Pancreas (tissue), 10 donors: ENCODE results near the gene LZTR1. TPM values are rescaled to one million over a fixed set of nuclear protein-coding genes. Genes with fewer than 3 reads are reported as not detected.
"Not testable (repeated sequence)": the region's sequence is repeated elsewhere in the genome, so short reads cannot be mapped to it uniquely, and the experiment has no call there.

Source experiments
- ATAC-seq, 4 donors: fragments of 200-7000 bp; cut with Tn5 transposase; one replicate each; pipeline versions ENCODE4 v1.8.0 to v1.9.1; 2020; ENCODE audit warnings: mild to moderate bottlenecking in 4 of 4, moderate library complexity in 4 of 4
- DNase-seq, 6 donors: peaks; one replicate each; pipeline ENCODE4 v3.0.0-alpha.2; 2020
- FAIRE-seq: peaks from 2 replicates; lab custom pipeline; 2012; peaks lifted over from hg19 to GRCh38; lab: Jason Lieb, UNC
- H3K27ac ChIP-seq, 4 donors: fragments of 200-600 bp; sonication (generic); 1 replicate in 3 of 4; 2 replicates in 1 of 4; pipeline versions ENCODE4 v1.5.0 to v1.8.0; 2020
- H3K27me3 ChIP-seq, 4 donors: fragments of 200-600 bp; one replicate each; pipeline ENCODE4 v1.8.0; 2021
- H3K36me3 ChIP-seq, 3 donors: fragments of 200-600 bp; sonication (generic) in 1 of 3; one replicate each; pipeline versions ENCODE4 v1.5.0 to v1.8.0; 2020 to 2021
- H3K4me1 ChIP-seq, 3 donors: fragments of 200-600 bp; one replicate each; pipeline ENCODE4 v1.8.0; 2021
- H3K4me3 ChIP-seq, 4 donors: fragments of 200-600 bp; sonication (generic) in 2 of 4; one replicate each; pipeline versions ENCODE4 v1.5.0 to v1.8.0; 2020 to 2021
- H3K9me3 ChIP-seq, 4 donors: fragments of 200-600 bp; one replicate each; pipeline ENCODE4 v1.8.0; 2021
- CTCF ChIP-seq, 4 donors: fragments of 200-600 bp; sonication (generic) in 3 of 4; IDR thresholded peaks; one replicate each; pipeline versions ENCODE4 v1.5.0 to v1.8.0; 2021; ENCODE audit warnings: antibody characterized with exemption in 4 of 4
- WGBS, 2 donors: extraction: QIAGEN DNeasy Blood & Tissue Kit; methylation state at CpG; one replicate each; pipeline ENCODE4 v1.1.7; 2013; 5-methylcytosine and 5-hydroxymethylcytosine counted together
- intact Hi-C, 3 donors: fragments of 100-400 bp; cut with DNase I; formaldehyde crosslinking; loops; one replicate each; pipeline versions ENCODE4 v1.11.1 to v1.14.2; 2022
- polyA plus RNA-seq, 2 donors: library from polyadenylated mRNA; stranded (reverse); fragments of 200-250 nt; gene quantifications; one replicate each; pipeline ENCODE4 v1.2.3, GENCODE V29; 2013
- total RNA-seq, 6 donors: library from RNA; stranded (reverse); fragmentation: NEBNext Ultra II Directional in 4 of 6; extraction: Animal tissue kit (Norgen Biotek cat#: 25700) in 4 of 6; gene quantifications; one replicate each; pipeline versions ENCODE4 v1.2.1 to v1.2.4, GENCODE V29; 2021 to 2023
- donor health status: healthy with polysubstance abuse.
- donor health status: DM: no; HTN: no; CAD: no; lungs with moderate emphysema.
- donor health status: DM: no; HTN: no; CAD: no.
- donor health status: control.
- donor health status: control.
- donor health status: Bipolar disorder and iron deficiency.
- donor health status: DM: yes; HTN: yes; CAD: no.
- donor health status: DM: no; HTN: no; CAD: no.
- donor health status: DM: no; HTN: no; CAD: no.
- donor health status: DM: yes; HTN: yes; CAD: no.

The LZTR1 gene
- total and polyA plus RNA-seq, 8 donors = 15.0 to 56.2 (median 22.5) TPM

- H3K36me3 ChIP-seq = no peaks in the 10 kb centered on the region
- H3K4me1 ChIP-seq = no peaks in the 10 kb centered on the region
- FAIRE-seq = no peak
- no peak for ATAC-seq
- no peak for TF ChIP-seq CTCF (IDR thresholded peaks at IDR 0.05)
- intact Hi-C loops = no loop called here
- no peaks in the 10 kb centered on the region for H3K27me3 ChIP-seq
- no peak for DNase-seq
- H3K9me3 ChIP-seq = no peaks in the 10 kb centered on the region
- no peak overlapping the region for H3K4me3 ChIP-seq
- no peak overlapping the region for H3K27ac ChIP-seq
- 73 to 81% methylated on average over 3 of the region's 3 CpGs for WGBS, 2 donors
These were observed 52.9 kb downstream of the LZTR1 start for GRCh38 chr22:21034989-21035388.

- no peak for FAIRE-seq
- intact Hi-C loops = no loop called here
- no peak for ATAC-seq
These were observed 56.3 kb downstream of the LZTR1 start for GRCh38 chr22:21038405-21038804.

GRCh38 chr22:21039158-21039557, 57.1 kb downstream of the LZTR1 start:
- FAIRE-seq, H3K27ac ChIP-seq, H3K27me3 ChIP-seq, intact Hi-C loops, H3K9me3 ChIP-seq, DNase-seq, H3K4me3 ChIP-seq, H3K4me1 ChIP-seq, ATAC-seq, H3K36me3 ChIP-seq: not testable (repeated sequence)
- 75 to 87% methylated on average over 5 of the region's 5 CpGs for WGBS, 2 donors

More at GRCh38 chr22:21038405-21038804, 56.3 kb downstream of the LZTR1 start:
- WGBS, 2 donors = 35 to 42% methylated on average over 2 of the region's 2 CpGs
- H3K36me3 ChIP-seq = no peaks in the 10 kb centered on the region
- DNase-seq = no peak
- no peaks in the 10 kb centered on the region for H3K4me1 ChIP-seq
- no peaks in the 10 kb centered on the region for H3K9me3 ChIP-seq
- no peak for TF ChIP-seq CTCF (IDR thresholded peaks at IDR 0.05)
- no peak overlapping the region for H3K4me3 ChIP-seq
- peaks cover 0 to 4% (median 0%) of the 10 kb centered on the region in 4 donors for H3K27me3 ChIP-seq
- no peak overlapping the region for H3K27ac ChIP-seq

- no peaks in the 10 kb centered on the region for H3K4me1 ChIP-seq
- H3K4me3 ChIP-seq = no peak overlapping the region
- DNase-seq = no peak
- intact Hi-C loops = no loop called here
- no peak for TF ChIP-seq CTCF (IDR thresholded peaks at IDR 0.05)
- ATAC-seq = no peak
- no peaks in the 10 kb centered on the region for H3K36me3 ChIP-seq
- no peak overlapping the region for H3K27ac ChIP-seq
- WGBS, 2 donors = 69 to 74% methylated on average over 4 of the region's 4 CpGs
- no peak for FAIRE-seq
- no peaks in the 10 kb centered on the region for H3K9me3 ChIP-seq
- H3K27me3 ChIP-seq = peaks cover 0 to 9% (median 0%) of the 10 kb centered on the region in 4 donors
These were observed 59.8 kb downstream of the LZTR1 start for GRCh38 chr22:21041937-21042336.

- no peak for TF ChIP-seq CTCF (IDR thresholded peaks at IDR 0.05)
- Histone ChIP-seq H3K9me3 (no peaks in the 10 kb centered on the region), H3K27me3 (peaks cover 0 to 9% (median 0%) of the 10 kb centered on the region in 4 donors), H3K4me3 (no peak overlapping the region), H3K36me3 (no peaks in the 10 kb centered on the region), H3K27ac (no peak overlapping the region), H3K4me1 (no peaks in the 10 kb centered on the region)
- DNase-seq (no peak), FAIRE-seq (no peak), ATAC-seq (no peak)
- 72 to 98% methylated on average over 4 to 6 of the region's 6 CpGs for WGBS, 2 donors
- intact Hi-C loops = no loop called here
These were observed 61.1 kb downstream of the LZTR1 start for GRCh38 chr22:21042978-21043859.
